SK-N-SH (cell line): ENCODE measurements around the gene CCDC107. TPM values are rescaled to one million over a fixed set of nuclear protein-coding genes. Genes with fewer than 3 reads are reported as not detected.
"Not testable (repeated sequence)": the region's sequence is repeated elsewhere in the genome, so short reads cannot be mapped to it uniquely, and the experiment has no call there.

Source experiments
- CTCF ChIA-PET: fragments of 300-600, 350-600 bp; formaldehyde crosslinking; extraction: SDS; loops from one replicate; lab custom pipeline; 2021; lab: Yijun Ruan, JAX
- POLR2A ChIA-PET: fragments of 350-600 bp; sonication (Branson Sonifier 250); formaldehyde crosslinking; extraction: SDS; loops from one replicate; lab custom pipeline; 2020; ENCODE audit warnings: antibody characterized with exemption, inconsistent platforms; lab: Yijun Ruan, JAX
- DNase-seq: peaks from one replicate; pipeline ENCODE4 v3.0.0; 2012
- H2AFZ ChIP-seq: fragments of 200-600 bp; sonication (generic); 2 replicates; pipeline ENCODE4 v1.8.1; 2016; ENCODE audit warnings: antibody characterized with exemption, mild to moderate bottlenecking, low read depth
- H3F3A ChIP-seq: fragments of 200-600 bp; sonication (generic); replicated peaks from 2 replicates; pipeline ENCODE3; 2016; ENCODE audit warnings: antibody characterized with exemption, mild to moderate bottlenecking; ENCODE audit not compliant: insufficient read depth
- H3K27ac ChIP-seq, 2 experiments: fragments of 200-500 bp in 1 of 2; fragments of 200-600 bp in 1 of 2; sonication (Bioruptor generic) in 1 of 2; sonication (generic), shearing (Covaris generic) in 1 of 2; 2 replicates each; pipeline versions ENCODE4 v1.5.1 to v1.6.1; 2014 to 2016; ENCODE audit warnings: low read depth in 2 of 2, inconsistent platforms in 1 of 2, low read length in 1 of 2, mild to moderate bottlenecking in 1 of 2, mixed read lengths in 1 of 2
- H3K27me3 ChIP-seq: fragments of 200-600 bp; sonication (generic), shearing (Covaris generic); 2 replicates; pipeline ENCODE4 v1.6.1; 2016; ENCODE audit warnings: mixed run types; ENCODE audit not compliant: insufficient read depth
- H3K36me3 ChIP-seq, 2 experiments: fragments of 200-500 bp in 1 of 2; fragments of 200-600 bp in 1 of 2; sonication (Bioruptor generic) in 1 of 2; sonication (generic) in 1 of 2; replicated peaks in 1 of 2; 2 replicates each; pipeline versions ENCODE3 to v1.5.1; 2014 to 2016; ENCODE audit warnings: low read length in 1 of 2, mild to moderate bottlenecking in 1 of 2; ENCODE audit not compliant: insufficient read depth in 2 of 2, control insufficient read depth in 1 of 2
- H3K4me1 ChIP-seq, 2 experiments: fragments of 200-500 bp in 1 of 2; fragments of 200-600 bp in 1 of 2; sonication (Bioruptor generic) in 1 of 2; sonication (generic), shearing (Covaris generic) in 1 of 2; 2 replicates each; pipeline versions ENCODE4 v1.5.1 to v1.6.1; 2014 to 2016; ENCODE audit warnings: low read depth in 1 of 2, low read length in 1 of 2, mixed run types in 1 of 2; ENCODE audit not compliant: insufficient read depth in 2 of 2, control insufficient read depth in 1 of 2
- H3K4me2 ChIP-seq: fragments of 200-600 bp; sonication (generic), shearing (Covaris generic); 2 replicates; pipeline ENCODE4 v1.6.1; 2017; ENCODE audit warnings: mixed run types
- H3K4me3 ChIP-seq, 2 experiments: fragments of 200-500 bp in 1 of 2; fragments of 200-600 bp in 1 of 2; sonication (Bioruptor generic) in 1 of 2; sonication (generic), shearing (Covaris generic) in 1 of 2; 2 replicates each; pipeline versions ENCODE4 v1.5.1 to v1.8.1; 2014 to 2016; ENCODE audit warnings: low read depth in 2 of 2, inconsistent platforms in 1 of 2, low read length in 1 of 2, mild to moderate bottlenecking in 1 of 2, mixed read lengths in 1 of 2, moderate library complexity in 1 of 2
- H3K79me2 ChIP-seq: fragments of 200-600 bp; sonication (generic); 2 replicates; pipeline ENCODE4 v1.8.1; 2017; ENCODE audit warnings: mild to moderate bottlenecking; ENCODE audit not compliant: insufficient read depth
- H3K9ac ChIP-seq: fragments of 200-600 bp; sonication (generic); 2 replicates; pipeline ENCODE4 v1.6.1; 2017; ENCODE audit warnings: mixed run types
- H3K9me2 ChIP-seq: fragments of 200-600 bp; sonication (generic); 2 replicates; pipeline ENCODE4 v1.6.1; 2017; ENCODE audit warnings: mixed run types
- H3K9me3 ChIP-seq: fragments of 200-600 bp; sonication (generic); 2 replicates; pipeline ENCODE4 v1.6.1; 2017; ENCODE audit warnings: mixed run types, mild to moderate bottlenecking, moderate library complexity
- H4K20me1 ChIP-seq: fragments of 200-600 bp; sonication (generic); 2 replicates; pipeline ENCODE4 v1.6.1; 2017; ENCODE audit warnings: mild to moderate bottlenecking, mixed run types; ENCODE audit not compliant: insufficient read depth
- ELF1 ChIP-seq: IDR thresholded peaks from 2 replicates; pipeline ENCODE4 v1.4.0; 2012
- JUND ChIP-seq: IDR thresholded peaks from 2 replicates; pipeline ENCODE4 v1.4.0; 2012
- MEF2A ChIP-seq: IDR thresholded peaks from 2 replicates; pipeline ENCODE4 v1.4.0; 2012; ENCODE audit warnings: low read depth, borderline replicate concordance
- REST ChIP-seq: IDR thresholded peaks from 2 replicates; pipeline ENCODE4 v1.6.1; 2012; ENCODE audit warnings: mild to moderate bottlenecking, low read depth, low read length, moderate library complexity
- TCF12 ChIP-seq: IDR thresholded peaks from 2 replicates; pipeline ENCODE4 v1.4.0; 2012
- ZBTB33 ChIP-seq: IDR thresholded peaks from 2 replicates; pipeline ENCODE4 v1.4.0; 2012; ENCODE audit warnings: low read depth, borderline replicate concordance
- WGBS: methylation state at CpG from one replicate; pipeline ENCODE4 v1.1.6; 2017; ENCODE audit warnings: low lambda C conversion rate; 5-methylcytosine and 5-hydroxymethylcytosine counted together
- polyA plus RNA-seq, 3 experiments: library from polyadenylated mRNA; depleted of rRNA; stranded (reverse); fragments of >200 nt; gene quantifications; 2 replicates each; pipeline ENCODE4 v1.2.3, GENCODE V29; 2012

The CCDC107 gene
- polyA plus RNA-seq, 1 of the 3 experiments (the other 2 are of a cell fraction) = 22.0 TPM

DNA sequence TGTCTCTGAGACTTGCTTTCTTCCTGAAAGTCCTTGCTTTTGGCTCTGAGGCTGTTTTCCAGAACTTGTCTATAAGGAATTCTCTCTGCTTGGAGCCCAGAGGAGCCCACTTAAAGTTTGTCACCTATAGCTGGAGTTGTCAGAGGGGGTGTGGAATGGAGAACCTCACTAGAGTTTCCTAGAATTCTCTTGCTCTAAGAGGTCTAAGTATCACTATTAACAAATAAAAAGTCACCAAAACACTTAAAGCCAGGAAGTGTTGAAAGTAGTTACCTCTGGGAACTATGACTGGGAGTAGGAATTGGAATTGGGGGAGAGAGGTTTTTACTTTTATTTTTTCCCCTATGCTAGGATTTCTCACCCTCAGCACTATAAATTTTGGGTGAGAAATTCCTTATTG lies 22.4 kb upstream of the CCDC107 start:
- no peak overlapping the region for H3K4me2 ChIP-seq
- no peaks in the 10 kb centered on the region for H3K79me2 ChIP-seq
- no peak overlapping the region for H3K27ac ChIP-seq
- DNase-seq = no peak
- H3K9me2 ChIP-seq = no peaks in the 10 kb centered on the region
- TF ChIP-seq TCF12 = no peak
- no peak for TF ChIP-seq JUND
- no peak for TF ChIP-seq REST
- TF ChIP-seq ZBTB33 = no peak
- no peak for TF ChIP-seq MEF2A
- H3K9me3 ChIP-seq = no peaks in the 10 kb centered on the region
- H2AFZ ChIP-seq = no peak overlapping the region
- no peaks in the 10 kb centered on the region for H3F3A ChIP-seq
- CTCF ChIA-PET = interaction anchor here (1.6 to 2.7 kb wide), 3 partner anchors 10 to 24 kb away, joined by 7 to 9 read pairs (median 8); no protein-coding TSS in a partner anchor
- no peak overlapping the region for H3K4me3 ChIP-seq
- no peaks in the 10 kb centered on the region for H3K4me1 ChIP-seq
- POLR2A ChIA-PET = no interaction called here
- no peak overlapping the region for H3K9ac ChIP-seq
- H3K27me3 ChIP-seq = no peaks in the 10 kb centered on the region
- no peaks in the 10 kb centered on the region for H3K36me3 ChIP-seq
- no peaks in the 10 kb centered on the region for H4K20me1 ChIP-seq

DNA sequence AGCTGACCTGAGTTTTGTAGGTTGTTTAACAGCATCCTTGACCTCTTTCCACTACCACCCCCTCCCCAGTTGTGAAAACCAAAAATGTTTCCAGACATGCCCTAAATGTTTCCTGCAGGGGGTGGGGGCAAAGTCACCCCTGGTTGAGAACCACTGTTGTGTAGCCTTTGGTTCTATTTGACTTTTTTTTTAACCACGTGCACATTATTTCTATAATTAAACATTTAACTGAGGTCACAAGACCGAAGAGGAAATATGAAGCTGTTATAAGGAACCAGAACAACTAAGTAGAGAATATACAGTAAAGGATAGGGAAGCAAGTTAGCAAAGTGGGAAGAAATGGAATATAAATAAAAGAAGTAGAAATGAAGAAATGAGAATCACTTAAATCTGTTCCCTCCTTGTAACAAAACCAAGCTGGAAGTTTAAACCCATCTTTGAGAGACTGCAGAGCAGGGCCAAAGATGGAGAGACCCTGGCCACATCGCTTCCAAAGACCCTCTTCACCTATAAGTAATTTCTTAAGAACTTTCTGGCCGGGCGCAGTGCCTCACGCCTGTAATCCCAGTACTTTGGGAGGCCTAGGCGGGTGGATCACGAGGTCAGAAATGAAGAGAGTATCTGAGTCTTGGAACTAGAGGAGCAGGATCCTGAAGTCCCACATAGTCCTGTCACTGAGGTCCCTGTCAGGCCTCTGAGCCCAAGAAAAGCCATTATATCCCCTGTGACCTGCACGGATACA lies 21.8 kb upstream of the CCDC107 start:
- H4K20me1 ChIP-seq = no peaks in the 10 kb centered on the region
- H3K27ac ChIP-seq = no peak overlapping the region
- H3K4me2 ChIP-seq = no peak overlapping the region
- 83% methylated on average over 9 of the region's 9 CpGs for WGBS
- no peaks in the 10 kb centered on the region for H3K36me3 ChIP-seq
- no peak overlapping the region for H3K9ac ChIP-seq
- no peaks in the 10 kb centered on the region for H3K4me1 ChIP-seq
- H3K9me3 ChIP-seq = no peaks in the 10 kb centered on the region
- no peaks in the 10 kb centered on the region for H3K9me2 ChIP-seq
- no peak for DNase-seq
- CTCF ChIA-PET = interaction anchor here (1.6 to 2.7 kb wide), 3 partner anchors 10 to 24 kb away, joined by 7 to 9 read pairs (median 8); no protein-coding TSS in a partner anchor
- H2AFZ ChIP-seq = no peak overlapping the region
- H3F3A ChIP-seq = no peaks in the 10 kb centered on the region
- no peaks in the 10 kb centered on the region for H3K27me3 ChIP-seq
- POLR2A ChIA-PET = no interaction called here
- no peaks in the 10 kb centered on the region for H3K79me2 ChIP-seq
- no peak for TF ChIP-seq ELF1
- H3K4me3 ChIP-seq = no peak overlapping the region

DNA sequence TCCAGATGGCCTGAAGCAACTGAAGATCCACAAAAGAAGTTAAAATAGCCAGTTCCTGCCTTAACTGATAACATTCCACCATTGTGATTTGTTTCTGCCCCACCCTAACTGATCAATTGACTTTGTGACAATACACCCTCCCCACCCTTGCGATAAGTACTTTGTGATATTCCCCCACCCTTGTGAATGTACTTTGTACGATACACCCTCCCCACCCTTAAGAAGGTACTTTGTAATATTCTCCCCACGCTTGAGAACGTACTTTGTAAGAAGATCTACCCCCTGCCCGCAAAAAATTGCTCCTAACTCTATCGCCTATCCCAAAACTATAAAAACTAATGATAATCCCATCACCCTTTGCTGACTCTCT lies 21.2 kb upstream of the CCDC107 start:
- H3K4me3 ChIP-seq, POLR2A ChIA-PET, H3K4me1 ChIP-seq, H3K27ac ChIP-seq, H3K4me2 ChIP-seq, H3K27me3 ChIP-seq, H3K9me3 ChIP-seq, H4K20me1 ChIP-seq, DNase-seq, H3K9ac ChIP-seq, H2AFZ ChIP-seq, H3F3A ChIP-seq, H3K79me2 ChIP-seq, H3K36me3 ChIP-seq, H3K9me2 ChIP-seq: not testable (repeated sequence)
- 94% methylated on average over 6 of the region's 6 CpGs for WGBS
- CTCF ChIA-PET = interaction anchor here (1.6 to 2.7 kb wide), 3 partner anchors 9 to 25 kb away, joined by 7 to 9 read pairs (median 8); no protein-coding TSS in a partner anchor

GRCh38 chr9:35637427-35637955 lies 20.6 kb upstream of the CCDC107 start:
- H2AFZ ChIP-seq, H3K27ac ChIP-seq, H3K36me3 ChIP-seq, H3K4me2 ChIP-seq, H3F3A ChIP-seq, H3K4me1 ChIP-seq, H4K20me1 ChIP-seq, H3K79me2 ChIP-seq, POLR2A ChIA-PET, H3K9me2 ChIP-seq, H3K27me3 ChIP-seq, DNase-seq, CTCF ChIA-PET, H3K9ac ChIP-seq, H3K4me3 ChIP-seq, H3K9me3 ChIP-seq: not testable (repeated sequence)
- WGBS = 63% methylated on average over 9 of the region's 9 CpGs
